Uterus (tissue), 4 donors: ENCODE data around the gene UNC13B. TPM values are rescaled to one million over a fixed set of nuclear protein-coding genes. Genes with fewer than 3 reads are reported as not detected.

Experiments
- DNase-seq, 2 donors: peaks; one replicate each; pipeline ENCODE4 v3.0.0-alpha.2; 2019 to 2020
- H3K27ac ChIP-seq, 2 donors: fragments of 200-600 bp; sonication (generic); 1 replicate in 1 of 2; 2 replicates in 1 of 2; pipeline ENCODE4 v1.5.1; 2016 to 2018
- H3K27me3 ChIP-seq, 2 donors: fragments of 200-600 bp; sonication (generic); one replicate each; pipeline ENCODE4 v1.5.1; 2018 to 2019; ENCODE audit warnings: control low read depth in 1 of 2
- H3K36me3 ChIP-seq, 2 donors: fragments of 200-600 bp; sonication (generic); one replicate each; pipeline ENCODE4 v1.5.1; 2019; ENCODE audit warnings: control low read depth in 1 of 2
- H3K4me1 ChIP-seq, 2 donors: fragments of 200-600 bp; sonication (generic); one replicate each; pipeline ENCODE4 v1.5.1; 2018 to 2019; ENCODE audit warnings: control low read depth in 1 of 2
- H3K4me3 ChIP-seq, 2 donors: fragments of 200-600 bp; sonication (generic); 1 replicate in 1 of 2; 2 replicates in 1 of 2; pipeline ENCODE4 v1.5.1; 2018 to 2019; ENCODE audit warnings: mild to moderate bottlenecking in 1 of 2
- H3K9me3 ChIP-seq, 2 donors: fragments of 200-600 bp; sonication (generic); one replicate each; pipeline ENCODE4 v1.5.1; 2019; ENCODE audit warnings: control low read depth in 1 of 2
- POLR2A ChIP-seq, 2 donors: fragments of 450-650 bp; IDR thresholded peaks; one replicate each; pipeline ENCODE4 v1.6.1; 2016; ENCODE audit warnings: antibody characterized with exemption in 2 of 2, mild to moderate bottlenecking in 1 of 2, moderate library complexity in 1 of 2
- intact Hi-C: fragments of 100-400 bp; cut with DNase I; formaldehyde crosslinking; loops from one replicate; pipeline ENCODE4 v1.15.1; 2023; ENCODE audit warnings: low total_unique reads
- total RNA-seq, 4 donors: library from RNA; depleted of rRNA in 3 of 4; stranded (reverse); fragments of >200 nt in 3 of 4; gene quantifications; one replicate each; pipeline versions ENCODE4 v1.1.0 to v1.2.4, GENCODE V29; 2014 to 2023
- TF ChIP-seq, protein P1 (sequence below), 4 experiments: fragments of 200-600 bp in 2 of 4; fragments of 450-650 bp in 2 of 4; sonication (generic) in 2 of 4; IDR thresholded peaks; one replicate each; pipeline ENCODE4 v1.5.1; 2016 to 2019; ENCODE audit warnings: antibody characterized with exemption in 4 of 4, mild to moderate bottlenecking in 2 of 4, moderate library complexity in 1 of 4
- donor health status: DM: yes; HTN: yes; CAD: no.

The UNC13B gene
- total RNA-seq, 4 donors from 2014 or later: 11.2 to 37.1 (median 14.6) TPM

DNA sequence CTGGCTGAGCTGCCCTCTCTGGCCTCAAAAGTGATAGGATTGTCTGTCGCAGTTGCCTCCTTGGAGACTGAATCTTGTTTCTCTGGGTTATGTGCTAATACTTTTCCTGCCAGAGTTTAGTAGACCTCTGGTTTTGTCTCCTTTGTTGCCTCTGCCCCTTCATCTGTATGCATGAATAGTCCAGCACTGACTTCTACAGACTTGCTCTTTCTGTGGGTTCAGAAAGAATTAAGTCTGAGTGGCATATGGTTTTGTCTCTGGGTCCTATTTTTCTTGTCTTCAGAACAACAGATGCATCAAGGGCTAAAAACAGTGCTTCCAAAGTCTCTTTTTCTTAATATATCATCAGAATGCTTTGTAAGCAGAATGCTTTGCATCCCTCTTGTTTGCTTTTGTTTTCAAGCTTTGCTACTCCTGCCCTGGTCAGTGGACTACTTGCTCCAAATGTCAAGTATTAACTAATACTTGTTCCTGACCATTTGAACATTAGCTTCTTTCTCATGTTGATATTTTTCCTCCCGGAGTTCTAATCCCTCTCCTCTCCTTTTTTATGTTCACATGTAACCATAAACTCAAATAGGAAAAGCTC lies 131.7 kb downstream of the UNC13B start:
- intact Hi-C loops: no loop called here
- Histone ChIP-seq H3K27ac (no peak overlapping the region), H3K27me3 (no peaks in the 10 kb centered on the region), H3K4me1 (no peaks in the 10 kb centered on the region), H3K4me3 (no peak overlapping the region), H3K9me3 (no peaks in the 10 kb centered on the region), H3K36me3 (no peaks in the 10 kb centered on the region)
- TF ChIP-seq, protein P1, sequence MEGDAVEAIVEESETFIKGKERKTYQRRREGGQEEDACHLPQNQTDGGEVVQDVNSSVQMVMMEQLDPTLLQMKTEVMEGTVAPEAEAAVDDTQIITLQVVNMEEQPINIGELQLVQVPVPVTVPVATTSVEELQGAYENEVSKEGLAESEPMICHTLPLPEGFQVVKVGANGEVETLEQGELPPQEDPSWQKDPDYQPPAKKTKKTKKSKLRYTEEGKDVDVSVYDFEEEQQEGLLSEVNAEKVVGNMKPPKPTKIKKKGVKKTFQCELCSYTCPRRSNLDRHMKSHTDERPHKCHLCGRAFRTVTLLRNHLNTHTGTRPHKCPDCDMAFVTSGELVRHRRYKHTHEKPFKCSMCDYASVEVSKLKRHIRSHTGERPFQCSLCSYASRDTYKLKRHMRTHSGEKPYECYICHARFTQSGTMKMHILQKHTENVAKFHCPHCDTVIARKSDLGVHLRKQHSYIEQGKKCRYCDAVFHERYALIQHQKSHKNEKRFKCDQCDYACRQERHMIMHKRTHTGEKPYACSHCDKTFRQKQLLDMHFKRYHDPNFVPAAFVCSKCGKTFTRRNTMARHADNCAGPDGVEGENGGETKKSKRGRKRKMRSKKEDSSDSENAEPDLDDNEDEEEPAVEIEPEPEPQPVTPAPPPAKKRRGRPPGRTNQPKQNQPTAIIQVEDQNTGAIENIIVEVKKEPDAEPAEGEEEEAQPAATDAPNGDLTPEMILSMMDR (IDR thresholded peaks at IDR 0.05): no peak
- TF ChIP-seq POLR2A (IDR thresholded peaks at IDR 0.05): no peak
- DNase-seq: no peak

DNA sequence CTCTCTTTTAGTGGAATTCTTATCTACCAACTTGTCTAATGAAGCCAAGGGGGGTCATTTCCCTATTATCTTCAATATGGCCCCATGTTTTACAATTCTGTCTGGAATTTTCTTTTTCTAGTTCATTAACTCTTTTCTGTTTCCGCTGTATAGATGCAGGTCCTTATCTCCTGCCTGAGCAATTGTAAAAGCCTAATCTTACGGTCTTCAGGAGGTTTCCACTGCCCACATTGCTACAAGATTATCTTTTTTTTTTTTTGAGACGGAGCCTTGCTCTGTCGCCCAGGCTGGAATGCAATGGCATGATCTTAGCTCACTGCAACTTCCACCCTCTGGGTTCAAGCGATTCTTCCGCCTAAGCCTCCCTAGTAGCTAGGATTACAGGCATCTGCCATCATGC lies 132.3 kb downstream of the UNC13B start:
- no peak for TF ChIP-seq POLR2A (IDR thresholded peaks at IDR 0.05)
- TF ChIP-seq, protein P1 (IDR thresholded peaks at IDR 0.05): no peak
- DNase-seq: no peak
- intact Hi-C loops: no loop called here
- no peaks in the 10 kb centered on the region for H3K36me3 ChIP-seq
- no peak overlapping the region for H3K4me3 ChIP-seq
- no peaks in the 10 kb centered on the region for H3K9me3 ChIP-seq
- H3K27ac ChIP-seq: no peak overlapping the region
- H3K27me3 ChIP-seq: no peaks in the 10 kb centered on the region
- H3K4me1 ChIP-seq: no peaks in the 10 kb centered on the region

DNA sequence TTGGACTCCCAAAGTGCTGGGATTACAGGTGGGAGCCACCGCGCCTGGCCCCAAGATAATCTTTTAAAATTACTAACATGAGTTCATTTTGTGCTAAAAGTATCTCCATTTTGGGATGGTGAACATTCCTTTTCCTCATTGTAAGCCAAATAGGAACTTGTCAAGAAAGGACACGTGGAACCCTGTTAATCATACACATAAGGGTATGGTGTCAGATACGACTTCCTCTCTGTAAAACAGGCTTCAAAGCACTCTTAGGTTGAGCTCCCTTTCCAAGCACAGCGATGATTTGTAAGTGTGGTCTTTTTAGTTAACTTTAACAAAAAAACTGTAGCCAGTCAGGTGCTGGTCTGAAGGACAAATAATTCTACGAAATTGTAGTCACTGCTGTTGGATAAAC lies 132.7 kb downstream of the UNC13B start:
- no peak for TF ChIP-seq POLR2A (IDR thresholded peaks at IDR 0.05)
- TF ChIP-seq, protein P1 (IDR thresholded peaks at IDR 0.05): no peak
- H3K4me3 ChIP-seq: no peak overlapping the region
- H3K36me3 ChIP-seq: no peaks in the 10 kb centered on the region
- DNase-seq: no peak
- no peak overlapping the region for H3K27ac ChIP-seq
- no peaks in the 10 kb centered on the region for H3K27me3 ChIP-seq
- H3K4me1 ChIP-seq: no peaks in the 10 kb centered on the region
- intact Hi-C loops: no loop called here
- H3K9me3 ChIP-seq: no peaks in the 10 kb centered on the region

DNA sequence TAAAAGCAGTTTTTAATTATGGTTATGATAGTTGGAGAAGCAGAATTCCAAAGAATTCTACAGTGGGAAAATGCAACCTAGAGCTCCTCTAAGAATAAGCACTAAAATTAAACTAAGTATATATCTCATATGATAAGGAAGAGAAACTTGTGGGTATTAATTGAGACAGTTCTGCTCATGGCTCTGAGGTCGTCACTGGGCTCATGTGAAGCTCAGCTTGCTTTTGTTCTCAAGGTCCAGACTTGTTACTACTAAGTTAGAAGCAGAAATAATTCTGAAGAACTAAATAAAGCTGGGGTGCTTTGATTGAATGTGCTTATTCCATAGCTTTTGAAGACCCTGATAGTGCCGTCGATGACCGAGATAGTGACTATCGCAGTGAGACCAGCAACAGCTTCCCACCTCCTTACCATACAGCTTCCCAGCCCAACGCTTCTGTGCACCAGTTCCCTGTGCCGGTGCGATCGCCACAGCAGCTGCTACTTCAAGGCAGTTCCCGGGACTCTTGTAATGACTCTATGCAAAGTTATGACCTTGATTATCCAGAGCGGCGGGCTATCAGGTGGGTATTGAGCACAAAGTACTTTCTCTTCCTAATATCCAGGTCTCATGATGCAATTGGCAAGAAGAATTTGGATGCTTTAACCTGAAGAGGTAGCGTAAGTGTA lies 133.7 kb downstream of the UNC13B start:
- Histone ChIP-seq H3K27ac (no peak overlapping the region), H3K4me3 (no peak overlapping the region), H3K4me1 (no peaks in the 10 kb centered on the region), H3K9me3 (no peaks in the 10 kb centered on the region), H3K36me3 (no peaks in the 10 kb centered on the region), H3K27me3 (no peaks in the 10 kb centered on the region)
- intact Hi-C loops: no loop called here
- no peak for DNase-seq
- TF ChIP-seq, protein P1 (IDR thresholded peaks at IDR 0.05): no peak
- TF ChIP-seq POLR2A (IDR thresholded peaks at IDR 0.05): no peak

DNA sequence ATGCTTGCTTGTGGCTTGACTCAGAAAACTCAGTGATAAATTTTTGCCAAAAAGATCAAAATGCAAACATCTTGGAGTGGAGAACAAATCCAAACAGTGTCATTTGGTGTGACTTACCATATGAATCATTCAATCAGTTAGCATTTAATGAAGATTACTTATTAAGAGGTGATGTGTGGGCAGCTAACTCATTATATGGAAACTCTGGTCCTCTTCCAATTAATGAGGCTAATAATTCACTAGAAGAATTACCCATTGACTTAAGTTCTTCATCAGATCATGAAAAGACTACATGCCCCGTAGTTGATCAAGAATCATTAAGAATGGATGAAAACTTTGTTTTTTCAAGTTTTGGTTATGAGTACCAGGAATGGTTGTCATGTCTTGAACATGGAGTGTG lies 141.8 kb downstream of the UNC13B start:
- intact Hi-C loops: no loop called here
- H3K4me1 ChIP-seq: no peaks in the 10 kb centered on the region
- no peaks in the 10 kb centered on the region for H3K36me3 ChIP-seq
- no peak for DNase-seq
- H3K27me3 ChIP-seq: no peaks in the 10 kb centered on the region
- no peak overlapping the region for H3K4me3 ChIP-seq
- no peak overlapping the region for H3K27ac ChIP-seq
- no peaks in the 10 kb centered on the region for H3K9me3 ChIP-seq
- TF ChIP-seq, protein P1 (IDR thresholded peaks at IDR 0.05): no peak
- no peak for TF ChIP-seq POLR2A (IDR thresholded peaks at IDR 0.05)
